HepG2 (cell line): ENCODE results near the gene LIMK2. TPM values are rescaled to one million over a fixed set of nuclear protein-coding genes. Genes with fewer than 3 reads are reported as not detected.

Experiments
- ETV5 ChIP-seq: IDR thresholded peaks from 2 replicates; pipeline ENCODE4 v1.6.1; 2018; ENCODE audit warnings: missing biosample characterization, missing genetic modification reagents, inconsistent platforms, borderline replicate concordance
- FOXA3 ChIP-seq: IDR thresholded peaks from 2 replicates; pipeline ENCODE4 v1.6.1; 2016; ENCODE audit warnings: missing genetic modification reagents, missing compliant biosample characterization
- FOXP4 ChIP-seq: sonication (generic); formaldehyde crosslinking; IDR thresholded peaks from 2 replicates; pipeline ENCODE4 v1.4.0; 2020; ENCODE audit warnings: missing genetic modification reagents
- GLI4 ChIP-seq: sonication (generic); formaldehyde crosslinking; IDR thresholded peaks from 2 replicates; pipeline ENCODE4 v1.5.1; 2020; ENCODE audit warnings: missing genetic modification reagents, mild to moderate bottlenecking, moderate library complexity, borderline replicate concordance
- HOXA3 ChIP-seq: sonication (generic); formaldehyde crosslinking; IDR thresholded peaks from 2 replicates; pipeline ENCODE4 v1.5.0; 2020; ENCODE audit warnings: missing genetic modification reagents
- MTERF4 ChIP-seq: sonication (generic); formaldehyde crosslinking; IDR thresholded peaks from 2 replicates; pipeline ENCODE4 v1.8.0; 2023; ENCODE audit warnings: mild to moderate bottlenecking, missing genetic modification reagents
- NCOA1 ChIP-seq: sonication (generic); formaldehyde crosslinking; IDR thresholded peaks from 2 replicates; pipeline ENCODE4 v1.9.0; 2021; ENCODE audit warnings: missing genetic modification reagents
- RAD21 ChIP-seq: fragments of 450-650 bp; formaldehyde crosslinking; IDR thresholded peaks from 2 replicates; pipeline ENCODE4 v1.5.0; 2020; ENCODE audit warnings: mild to moderate bottlenecking
- RFX5 ChIP-seq: IDR thresholded peaks from 2 replicates; pipeline ENCODE4 v1.6.1; 2011; ENCODE audit warnings: low read depth, low read length, improper control_type of control experiment
- SATB2 ChIP-seq: sonication (generic); formaldehyde crosslinking; IDR thresholded peaks from 2 replicates; pipeline ENCODE4 v1.5.0; 2020; ENCODE audit warnings: missing genetic modification reagents
- STAT6 ChIP-seq: sonication (generic); formaldehyde crosslinking; IDR thresholded peaks from 2 replicates; pipeline ENCODE4 v1.4.0; 2020; ENCODE audit warnings: missing genetic modification reagents, mild to moderate bottlenecking, borderline replicate concordance
- TCF7L2 ChIP-seq: IDR thresholded peaks from 2 replicates; pipeline ENCODE4 v1.6.1; 2011; ENCODE audit warnings: mild to moderate bottlenecking, low read depth, low read length, moderate library complexity
- ZBED4 ChIP-seq: sonication (generic); formaldehyde crosslinking; IDR thresholded peaks from 2 replicates; pipeline ENCODE4 v1.4.0; 2020; ENCODE audit warnings: missing genetic modification reagents, borderline replicate concordance
- ZFP82 ChIP-seq: sonication (generic); formaldehyde crosslinking; IDR thresholded peaks from 2 replicates; pipeline ENCODE4 v1.5.1; 2020; ENCODE audit warnings: mild to moderate bottlenecking, missing genetic modification reagents, borderline replicate concordance
- ZNF367 ChIP-seq: sonication (generic); formaldehyde crosslinking; IDR thresholded peaks from 2 replicates; pipeline ENCODE4 v1.4.0; 2020; ENCODE audit warnings: missing genetic modification reagents, borderline replicate concordance
- ZNF530 ChIP-seq: sonication (generic); formaldehyde crosslinking; IDR thresholded peaks from 2 replicates; pipeline ENCODE4 v1.5.0; 2020; ENCODE audit warnings: low read depth, mild to moderate bottlenecking, missing genetic modification reagents
- ZNF660 ChIP-seq: sonication (generic); formaldehyde crosslinking; IDR thresholded peaks from 2 replicates; pipeline ENCODE4 v1.5.1; 2020; ENCODE audit warnings: mild to moderate bottlenecking, low read depth, missing genetic modification reagents, borderline replicate concordance
- ZSCAN21 ChIP-seq: sonication (generic); formaldehyde crosslinking; IDR thresholded peaks from 2 replicates; pipeline ENCODE4 v1.8.0; 2022; ENCODE audit warnings: mild to moderate bottlenecking, missing genetic modification reagents, moderate library complexity, borderline replicate concordance
- polyA plus RNA-seq, 8 experiments: library from polyadenylated mRNA; depleted of rRNA in 3 of 8; stranded (reverse) in 7 of 8; unstranded in 1 of 8; fragments of >200 nt; fragmentation: Illumina TruSeq in 4 of 8; extraction: Trizol in 4 of 8; gene quantifications; 2 replicates each; pipeline versions ENCODE4 v1.2.1 to v1.2.3, GENCODE V29; 2011 to 2016; ENCODE audit warnings: low read depth in 4 of 8, missing spikeins in 1 of 8, mixed read lengths in 1 of 8; ENCODE audit not compliant: insufficient read depth in 1 of 8
- total RNA-seq, 5 experiments: library from RNA; depleted of rRNA; stranded (reverse); fragments of >200 nt; fragmentation: Illumina TruSeq; extraction: Trizol; gene quantifications; 2 replicates each; pipeline ENCODE4 v1.2.3, GENCODE V29; 2016; ENCODE audit warnings: low read depth in 1 of 5

Gene LIMK2
- total and polyA plus RNA-seq, 2 of the 13 experiments (the other 11 are each of a cell fraction or from before 2014, with no cell fraction given), result 20.9 to 29.8 TPM

GRCh38 chr22:31290494-31291471, 78.7 kb downstream of the LIMK2 start (continued):
- peak; percentile 86 for TF ChIP-seq HOXA3
- no peak for TF ChIP-seq TCF7L2
- peak; percentile 93 for TF ChIP-seq SATB2 (CRISPR knock-in tag)
- peak; percentile 92 for TF ChIP-seq ZSCAN21 (CRISPR knock-in tag)
- peak; percentile 58; the same call in 1 of the 2 replicates for TF ChIP-seq ZBED4 (CRISPR knock-in tag)
- no peak for TF ChIP-seq ZFP82 (CRISPR knock-in tag)
- TF ChIP-seq ZNF367 (CRISPR knock-in tag), result peak; percentile 26; the same call in 1 of the 2 replicates
- 0 out of 2 replicates have a peak, but pooled peaks have one; percentile 59 for TF ChIP-seq MTERF4 (CRISPR knock-in tag)
- peak; percentile 93 for TF ChIP-seq RFX5
- TF ChIP-seq FOXA3 (CRISPR knock-in tag), result peak; percentile 88
- TF ChIP-seq STAT6 (CRISPR knock-in tag), result peak; percentile 46; the same call in 1 of the 2 replicates
- peak; percentile 92 for TF ChIP-seq ETV5
- TF ChIP-seq ZNF660 (CRISPR knock-in tag), result no peak
- TF ChIP-seq FOXP4 (CRISPR knock-in tag), result peak; percentile 87
- TF ChIP-seq RAD21 (CRISPR knock-in tag), result no peak
- peak; percentile 82; the same call in 1 of the 2 replicates for TF ChIP-seq NCOA1 (CRISPR knock-in tag)
- no peak for TF ChIP-seq ZNF530 (CRISPR knock-in tag)
- TF ChIP-seq GLI4 (CRISPR knock-in tag), result peak; percentile 30; the same call in 1 of the 2 replicates
